ENCODE measurements around the gene DLL3. TPM values are rescaled to one million over a fixed set of nuclear protein-coding genes. Genes with fewer than 3 reads are reported as not detected.

The DLL3 gene
- total and polyA plus RNA-seq, 9 of the 15 experiments (the other 6 are each of a cell fraction or from before 2014, with no cell fraction given): 0.80 to 6.3 (median 1.2) TPM

DNA sequence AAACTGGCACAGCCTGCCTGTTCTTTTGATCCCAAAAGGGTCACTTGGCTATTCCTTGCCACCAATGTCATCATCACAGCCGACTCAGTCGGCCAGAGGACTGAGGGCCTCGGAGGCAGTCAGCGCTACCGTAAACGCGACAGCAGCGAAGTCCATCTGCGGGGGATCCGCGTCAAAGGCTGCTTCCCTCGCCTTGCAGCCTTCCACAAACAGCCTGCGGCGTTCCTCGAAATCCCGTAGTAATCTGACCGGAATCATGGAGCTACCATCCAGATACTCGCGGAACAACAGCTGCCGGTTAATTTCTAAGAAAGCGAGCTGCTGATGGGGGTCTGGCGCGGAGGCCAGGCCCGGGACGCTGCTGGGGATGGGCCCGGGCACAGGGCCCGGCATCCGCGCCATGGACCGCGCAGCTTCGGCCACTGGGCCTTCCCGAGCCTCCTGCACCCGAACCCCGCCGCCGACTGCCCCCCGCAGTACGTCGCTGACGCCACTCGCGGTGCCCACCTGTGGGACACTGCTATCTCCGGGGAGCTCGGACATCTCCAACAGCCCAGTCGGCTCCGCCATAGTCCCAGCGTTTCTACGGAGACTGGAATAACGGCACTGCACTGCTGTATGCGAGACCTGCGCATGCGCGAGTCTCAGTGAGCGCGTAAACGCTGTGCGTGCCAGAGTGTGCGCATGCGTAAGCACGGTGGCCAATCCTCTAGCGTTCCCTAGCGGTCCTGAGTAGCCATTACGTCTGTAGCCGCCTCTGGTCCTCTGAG lies 33.7 kb downstream of the DLL3 start, which contains the start of gene EID2B (continued):
- TF ChIP-seq ZBTB34 (CRISPR knock-in tag; IDR thresholded peaks at IDR 0.05): no peak
- peak; percentile 80 for TF ChIP-seq RFX1 (IDR thresholded peaks at IDR 0.05)
- TF ChIP-seq LEF1 (IDR thresholded peaks at IDR 0.05): no peak
- no peak for TF ChIP-seq BRD9 (IDR thresholded peaks at IDR 0.05; ENCODE audit: low read depth, partially characterized antibody)
- no peak for TF ChIP-seq ZEB2 (IDR thresholded peaks at IDR 0.05)
- TF ChIP-seq ZHX1 (conservative IDR thresholded peaks at IDR 0.05; ENCODE audit: low read length): peak; percentile 89
- TF ChIP-seq SUPT5H (IDR thresholded peaks at IDR 0.05): peak; percentile 70
- 0 out of 2 replicates have a peak, but pooled peaks have one; percentile 29 for TF ChIP-seq EP400 (IDR thresholded peaks at IDR 0.05)
- no peak for TF ChIP-seq NFATC3 (IDR thresholded peaks at IDR 0.05)
- TF ChIP-seq MBD1 (CRISPR knock-in tag; IDR thresholded peaks at IDR 0.05): no peak
- peak; percentile 43 to 84 (median 76) for TF ChIP-seq YY1 (IDR thresholded peaks at IDR 0.05; ENCODE audit: borderline replicate concordance in 1 of 3, control insufficient read depth in 1 of 3, extremely low read depth in 1 of 3, insufficient read depth in 3 of 3, insufficient read length in 1 of 3, insufficient replicate concordance in 2 of 3, low read depth in 1 of 3, low read length in 2 of 3)
- 0 out of 2 replicates have a peak, but pooled peaks have one; percentile 21 for TF ChIP-seq ZNF263 (CRISPR knock-in tag; IDR thresholded peaks at IDR 0.05; ENCODE audit: borderline replicate concordance)
- TF ChIP-seq, protein P1, sequence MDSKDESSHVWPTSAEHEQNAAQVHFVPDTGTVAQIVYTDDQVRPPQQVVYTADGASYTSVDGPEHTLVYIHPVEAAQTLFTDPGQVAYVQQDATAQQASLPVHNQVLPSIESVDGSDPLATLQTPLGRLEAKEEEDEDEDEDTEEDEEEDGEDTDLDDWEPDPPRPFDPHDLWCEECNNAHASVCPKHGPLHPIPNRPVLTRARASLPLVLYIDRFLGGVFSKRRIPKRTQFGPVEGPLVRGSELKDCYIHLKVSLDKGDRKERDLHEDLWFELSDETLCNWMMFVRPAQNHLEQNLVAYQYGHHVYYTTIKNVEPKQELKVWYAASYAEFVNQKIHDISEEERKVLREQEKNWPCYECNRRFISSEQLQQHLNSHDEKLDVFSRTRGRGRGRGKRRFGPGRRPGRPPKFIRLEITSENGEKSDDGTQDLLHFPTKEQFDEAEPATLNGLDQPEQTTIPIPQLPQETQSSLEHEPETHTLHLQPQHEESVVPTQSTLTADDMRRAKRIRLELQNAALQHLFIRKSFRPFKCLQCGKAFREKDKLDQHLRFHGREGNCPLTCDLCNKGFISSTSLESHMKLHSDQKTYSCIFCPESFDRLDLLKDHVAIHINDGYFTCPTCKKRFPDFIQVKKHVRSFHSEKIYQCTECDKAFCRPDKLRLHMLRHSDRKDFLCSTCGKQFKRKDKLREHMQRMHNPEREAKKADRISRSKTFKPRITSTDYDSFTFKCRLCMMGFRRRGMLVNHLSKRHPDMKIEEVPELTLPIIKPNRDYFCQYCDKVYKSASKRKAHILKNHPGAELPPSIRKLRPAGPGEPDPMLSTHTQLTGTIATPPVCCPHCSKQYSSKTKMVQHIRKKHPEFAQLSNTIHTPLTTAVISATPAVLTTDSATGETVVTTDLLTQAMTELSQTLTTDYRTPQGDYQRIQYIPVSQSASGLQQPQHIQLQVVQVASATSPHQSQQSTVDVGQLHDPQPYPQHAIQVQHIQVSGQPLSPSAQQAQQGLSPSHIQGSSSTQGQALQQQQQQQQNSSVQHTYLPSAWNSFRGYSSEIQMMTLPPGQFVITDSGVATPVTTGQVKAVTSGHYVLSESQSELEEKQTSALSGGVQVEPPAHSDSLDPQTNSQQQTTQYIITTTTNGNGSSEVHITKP (IDR thresholded peaks at IDR 0.05; ENCODE audit: partially characterized antibody): no peak
- TF ChIP-seq RB1 (IDR thresholded peaks at IDR 0.05; ENCODE audit: low read depth): peak; percentile 92
- TF ChIP-seq, protein P2, sequence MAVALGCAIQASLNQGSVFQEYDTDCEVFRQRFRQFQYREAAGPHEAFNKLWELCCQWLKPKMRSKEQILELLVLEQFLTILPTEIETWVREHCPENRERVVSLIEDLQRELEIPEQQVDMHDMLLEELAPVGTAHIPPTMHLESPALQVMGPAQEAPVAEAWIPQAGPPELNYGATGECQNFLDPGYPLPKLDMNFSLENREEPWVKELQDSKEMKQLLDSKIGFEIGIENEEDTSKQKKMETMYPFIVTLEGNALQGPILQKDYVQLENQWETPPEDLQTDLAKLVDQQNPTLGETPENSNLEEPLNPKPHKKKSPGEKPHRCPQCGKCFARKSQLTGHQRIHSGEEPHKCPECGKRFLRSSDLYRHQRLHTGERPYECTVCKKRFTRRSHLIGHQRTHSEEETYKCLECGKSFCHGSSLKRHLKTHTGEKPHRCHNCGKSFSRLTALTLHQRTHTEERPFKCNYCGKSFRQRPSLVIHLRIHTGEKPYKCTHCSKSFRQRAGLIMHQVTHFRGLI (CRISPR knock-in tag; IDR thresholded peaks at IDR 0.05): no peak
- no peak for TF ChIP-seq MTF1 (CRISPR knock-in tag; IDR thresholded peaks at IDR 0.05; ENCODE audit: borderline replicate concordance)

Measured in K562 (cell line).